ENCODE results near the gene SCFD1. TPM values are rescaled to one million over a fixed set of nuclear protein-coding genes. Genes with fewer than 3 reads are reported as not detected.
"Not testable (repeated sequence)": the region's sequence is repeated elsewhere in the genome, so short reads cannot be mapped to it uniquely, and the experiment has no call there.

The SCFD1 gene, protein sequence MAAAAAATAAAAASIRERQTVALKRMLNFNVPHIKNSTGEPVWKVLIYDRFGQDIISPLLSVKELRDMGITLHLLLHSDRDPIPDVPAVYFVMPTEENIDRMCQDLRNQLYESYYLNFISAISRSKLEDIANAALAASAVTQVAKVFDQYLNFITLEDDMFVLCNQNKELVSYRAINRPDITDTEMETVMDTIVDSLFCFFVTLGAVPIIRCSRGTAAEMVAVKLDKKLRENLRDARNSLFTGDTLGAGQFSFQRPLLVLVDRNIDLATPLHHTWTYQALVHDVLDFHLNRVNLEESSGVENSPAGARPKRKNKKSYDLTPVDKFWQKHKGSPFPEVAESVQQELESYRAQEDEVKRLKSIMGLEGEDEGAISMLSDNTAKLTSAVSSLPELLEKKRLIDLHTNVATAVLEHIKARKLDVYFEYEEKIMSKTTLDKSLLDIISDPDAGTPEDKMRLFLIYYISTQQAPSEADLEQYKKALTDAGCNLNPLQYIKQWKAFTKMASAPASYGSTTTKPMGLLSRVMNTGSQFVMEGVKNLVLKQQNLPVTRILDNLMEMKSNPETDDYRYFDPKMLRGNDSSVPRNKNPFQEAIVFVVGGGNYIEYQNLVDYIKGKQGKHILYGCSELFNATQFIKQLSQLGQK
- 135 TPM for total RNA-seq

DNA sequence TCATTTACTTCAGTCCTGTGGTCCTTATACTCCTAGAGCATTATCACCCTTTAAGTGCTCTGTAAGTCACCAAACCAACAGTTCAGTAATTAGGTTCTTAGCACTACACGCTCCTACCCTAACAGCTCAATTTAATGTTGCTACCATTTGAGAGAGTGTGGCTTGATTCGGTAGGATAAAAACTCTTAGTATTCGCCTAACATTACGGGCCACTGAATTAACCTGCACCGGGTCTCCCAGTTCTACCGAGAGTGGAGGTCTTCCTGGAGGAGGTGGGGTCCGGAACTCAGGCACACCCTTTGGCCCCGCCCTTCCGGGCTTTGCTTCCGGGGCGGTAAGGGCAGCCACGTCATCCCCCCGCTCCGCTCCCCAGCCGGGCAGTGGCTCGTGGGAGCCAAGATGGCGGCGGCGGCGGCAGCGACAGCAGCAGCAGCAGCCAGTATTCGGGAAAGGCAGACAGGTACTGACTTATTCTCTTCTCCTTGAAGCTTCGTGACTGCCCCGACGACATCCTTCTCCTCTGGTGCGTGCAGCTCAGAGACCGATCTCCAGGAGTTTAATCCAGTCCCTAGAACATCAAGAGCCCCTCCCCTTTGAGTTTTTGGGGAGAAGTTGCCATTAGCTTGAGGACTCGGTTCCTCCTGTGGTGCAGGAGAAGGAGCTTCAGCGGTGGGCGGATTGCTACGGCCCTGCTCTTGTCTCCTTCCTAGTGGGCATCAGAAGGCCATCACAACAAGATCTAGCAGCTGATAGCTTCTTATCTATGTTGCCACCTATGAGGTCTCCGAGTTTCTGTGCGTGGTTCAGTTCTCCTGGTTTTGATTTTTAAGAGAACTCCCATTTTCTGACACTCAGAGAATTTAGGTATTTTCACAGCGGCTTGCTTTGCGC, at the start of gene SCFD1:
Gene SCFD1, plus strand, starts transcription at position 380 of the 891 bp plus-strand sequence. Its CDS starts 20 bp downstream, at position 400.
- DNase-seq (ENCODE audit: low spot score in 2 of 2) (peak; percentile 64 to 83), FAIRE-seq (no peak)

DNA sequence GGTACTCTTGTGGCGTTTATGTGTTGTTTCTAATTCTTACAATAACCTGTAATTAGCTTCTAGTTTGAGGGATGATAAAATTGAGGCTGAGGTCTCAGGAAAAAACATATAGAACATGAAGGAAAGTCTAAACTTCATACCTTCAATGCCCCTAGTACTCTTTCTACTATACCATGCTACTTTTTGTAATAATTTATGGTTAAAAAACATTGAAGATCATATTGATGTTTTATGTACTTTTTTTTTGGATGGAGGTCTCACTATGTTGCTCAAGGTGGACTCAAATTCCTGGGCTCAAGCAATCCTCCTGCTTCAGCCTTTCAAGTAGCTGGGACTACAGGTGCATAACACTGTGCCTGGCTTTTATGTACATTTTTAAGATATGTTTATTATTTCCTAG, 49.3 kb upstream of the SCFD1 start:
- DNase-seq (ENCODE audit: low spot score in 2 of 2), result no peak
- FAIRE-seq, result no peak

DNA sequence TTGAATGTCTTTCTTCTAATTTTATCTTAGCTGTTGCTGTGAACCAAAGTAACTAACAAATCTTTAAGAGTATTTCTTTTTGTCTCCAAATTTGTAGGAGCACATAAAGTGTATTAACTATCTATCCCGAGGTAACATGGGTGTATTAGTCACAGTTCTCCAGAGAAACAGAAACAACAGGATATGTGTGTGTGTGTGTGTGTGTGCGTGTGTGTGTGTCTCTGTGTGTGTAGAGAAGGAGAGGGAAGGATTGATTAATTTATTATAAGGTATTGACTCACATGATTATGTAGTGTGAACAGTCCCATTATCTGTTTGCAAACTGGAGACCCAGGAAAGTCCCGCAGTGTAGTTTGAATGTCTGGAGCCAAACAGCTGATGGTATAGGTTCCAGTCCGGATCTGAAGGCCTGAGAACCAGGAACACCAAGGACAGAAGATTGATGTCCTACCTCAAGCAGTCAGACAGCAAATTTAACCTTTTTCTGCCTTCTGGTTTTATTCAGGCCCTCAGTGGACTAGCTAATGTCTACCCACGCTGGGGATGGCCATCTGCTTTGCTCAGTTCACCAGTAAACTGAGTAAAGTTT, 48.8 kb upstream of the SCFD1 start:
- DNase-seq (ENCODE audit: low spot score in 2 of 2) (no peak), FAIRE-seq (no peak)

DNA sequence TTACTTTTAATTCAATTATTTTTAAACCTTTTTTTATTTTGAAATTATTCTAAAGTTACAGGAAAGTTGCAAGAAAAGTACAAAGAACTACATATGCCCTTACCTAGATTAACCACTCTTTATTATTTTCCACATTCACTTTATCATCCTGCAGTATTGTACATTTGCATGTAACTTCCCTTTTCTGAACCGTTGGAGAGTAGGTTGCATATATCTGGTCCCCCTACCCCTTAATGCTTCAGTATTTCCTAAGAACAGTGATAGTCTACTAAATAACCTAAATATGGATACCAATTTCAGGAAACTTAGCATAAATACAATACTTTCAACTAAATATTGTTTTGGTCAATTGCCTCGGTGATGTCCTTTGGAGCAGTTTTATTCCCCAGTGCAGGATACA, 48.2 kb upstream of the SCFD1 start:
- DNase-seq (ENCODE audit: low spot score in 2 of 2), result no peak
- FAIRE-seq, result no peak

DNA sequence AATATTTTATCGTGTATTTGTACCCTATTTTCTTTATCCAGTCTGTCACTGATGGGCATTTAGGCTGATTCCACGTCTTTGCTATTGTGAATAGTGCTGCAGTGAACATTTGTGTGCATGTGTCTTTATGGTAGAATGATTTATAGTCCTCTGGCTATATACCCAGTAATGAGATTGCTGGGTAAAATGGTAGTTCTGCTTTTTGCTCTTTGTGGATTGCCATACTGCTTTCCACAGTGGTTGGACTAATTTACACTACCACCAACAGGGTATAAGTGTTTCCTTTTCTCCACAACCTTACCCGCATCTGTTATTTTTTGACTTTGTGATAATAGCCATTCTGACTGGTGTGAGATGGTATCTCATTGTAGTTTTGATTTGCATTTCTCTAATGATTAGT, 47.3 kb upstream of the SCFD1 start:
- FAIRE-seq; DNase-seq (ENCODE audit: low spot score in 2 of 2): not testable (repeated sequence)

DNA sequence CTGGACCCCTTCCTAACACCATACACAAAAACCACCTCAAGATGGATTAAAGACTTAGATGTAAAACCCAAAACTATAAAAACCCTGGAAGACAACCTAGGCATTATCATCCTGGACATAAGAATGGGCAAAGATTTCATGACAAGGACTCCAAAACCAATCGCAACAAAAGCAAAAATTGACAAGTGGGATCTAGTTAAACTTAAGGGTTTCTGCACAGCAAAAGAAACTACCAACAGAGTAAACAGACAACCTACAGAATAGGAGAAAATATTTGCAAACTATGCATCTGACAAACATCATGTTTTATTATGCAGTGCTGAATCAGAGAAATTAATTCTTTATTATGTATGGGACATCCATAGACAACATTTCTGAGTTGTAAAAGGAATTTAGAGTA, 45.8 kb upstream of the SCFD1 start:
- DNase-seq (ENCODE audit: low spot score in 2 of 2); FAIRE-seq: not testable (repeated sequence)

DNA sequence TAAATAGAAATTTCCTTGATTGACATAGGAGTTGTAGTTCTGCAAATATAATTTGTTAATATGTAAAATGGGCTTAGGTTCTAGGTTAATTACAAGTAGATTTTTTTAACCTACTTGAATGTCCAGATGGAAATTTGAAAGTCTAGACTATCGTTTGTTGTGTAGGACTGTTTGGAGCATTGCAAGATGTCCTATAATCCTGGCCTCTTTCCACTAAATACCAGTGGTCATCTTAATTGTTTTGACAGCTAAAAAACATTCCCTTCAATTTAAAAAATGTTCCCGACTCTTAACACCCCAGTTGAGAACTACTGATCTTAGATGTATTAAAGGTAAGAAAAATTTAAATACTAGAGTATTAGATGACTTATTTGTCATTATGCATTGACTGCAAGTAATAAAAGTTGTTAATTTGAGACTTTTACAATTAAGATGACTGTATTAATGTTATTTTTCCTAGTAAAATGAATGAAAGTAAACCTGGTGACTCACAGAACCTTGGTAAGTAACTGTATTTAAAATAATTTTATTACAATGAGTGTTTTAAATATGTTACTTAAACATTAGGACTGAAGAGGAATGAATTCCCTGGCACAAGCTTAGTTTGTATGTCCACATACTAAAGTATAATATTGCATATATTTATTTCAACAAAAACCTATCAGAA, 41.4 kb upstream of the SCFD1 start:
- FAIRE-seq (no peak), DNase-seq (ENCODE audit: low spot score in 2 of 2) (no peak)

DNA sequence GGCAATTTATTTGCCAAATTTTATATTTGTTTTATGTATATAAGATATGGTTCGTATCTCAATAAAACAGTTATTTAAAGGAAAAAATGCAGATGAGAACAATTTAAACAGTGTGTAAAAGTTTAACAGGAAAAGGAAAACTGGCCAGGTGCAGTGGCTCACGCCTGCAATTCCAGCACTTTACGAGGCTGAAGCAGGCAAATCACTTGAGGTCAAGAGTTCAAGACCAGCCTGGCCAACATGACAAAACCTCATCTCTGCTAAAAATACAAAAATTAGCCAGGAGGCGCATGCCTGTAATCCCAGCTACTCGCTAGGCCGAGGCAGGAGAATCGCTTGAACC, 40.9 kb upstream of the SCFD1 start:
- no peak for DNase-seq (ENCODE audit: low spot score in 2 of 2)
- no peak for FAIRE-seq

DNA sequence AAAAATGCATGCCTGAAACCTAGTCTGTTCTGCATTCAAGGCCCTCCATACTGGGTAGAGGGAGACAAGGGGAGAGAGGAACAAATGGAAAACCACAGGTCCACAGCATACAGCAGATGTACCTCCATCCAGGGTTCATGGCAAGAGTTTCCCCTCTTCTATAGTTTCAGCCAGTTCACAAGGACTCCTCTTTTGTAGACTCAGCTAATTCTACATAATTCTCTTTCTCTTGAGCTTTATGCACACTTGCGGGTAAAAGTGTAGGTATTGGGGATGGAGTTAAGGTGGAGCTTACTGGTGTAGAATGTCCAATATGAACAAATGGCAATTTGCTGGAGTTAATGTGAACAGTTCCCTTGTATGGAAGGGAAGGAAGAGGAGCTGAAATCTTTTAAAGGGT, 39.7 kb upstream of the SCFD1 start:
- no peak for FAIRE-seq
- DNase-seq (ENCODE audit: low spot score in 2 of 2), result no peak

DNA sequence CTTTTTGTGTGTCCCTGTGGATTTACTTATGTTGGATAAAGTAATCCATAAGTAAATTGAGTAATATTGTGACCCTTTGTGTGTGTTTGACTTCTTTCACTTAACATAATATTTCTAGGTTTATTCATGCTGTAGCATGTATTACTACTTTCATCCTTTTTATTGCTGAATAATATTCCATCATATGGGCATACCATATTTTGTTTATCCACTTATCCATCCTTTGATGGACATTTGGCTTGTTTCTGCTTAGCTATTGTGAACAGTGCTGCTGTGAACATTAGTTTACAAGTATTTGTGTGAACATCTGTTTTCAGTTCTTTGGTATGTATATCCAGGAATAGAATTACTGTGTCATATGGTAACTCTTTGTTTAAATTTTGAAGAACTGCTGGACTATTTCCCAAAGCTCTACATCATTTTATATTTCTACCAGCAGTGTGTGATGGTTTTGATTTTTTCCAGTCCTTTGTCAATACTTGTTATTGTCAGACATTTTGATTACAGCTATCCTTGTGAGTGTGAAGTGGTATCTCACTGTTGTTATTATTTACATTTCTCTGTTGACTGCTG, 38.0 kb upstream of the SCFD1 start:
- FAIRE-seq (no peak), DNase-seq (ENCODE audit: low spot score in 2 of 2) (no peak)

DNA sequence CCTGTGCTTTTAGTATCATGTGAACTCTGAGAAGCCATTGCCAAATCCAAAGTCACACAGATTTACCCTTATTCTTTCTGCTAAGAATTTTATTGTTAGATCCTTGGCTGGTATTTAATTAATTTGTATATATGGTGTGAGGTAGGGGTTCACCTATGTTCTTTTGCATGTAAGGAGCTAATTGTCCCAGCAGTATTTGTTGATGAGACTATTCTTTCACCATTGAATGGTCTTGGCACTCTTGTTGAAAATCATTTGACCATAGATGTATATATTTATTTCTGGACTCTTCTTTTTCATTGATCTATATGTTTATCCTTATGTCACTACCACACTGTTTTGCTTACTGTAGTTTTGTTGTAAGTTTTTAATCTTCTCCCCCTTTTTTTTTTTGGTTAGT, 36.9 kb upstream of the SCFD1 start:
- DNase-seq (ENCODE audit: low spot score in 2 of 2), result no peak
- FAIRE-seq, result no peak

DNA sequence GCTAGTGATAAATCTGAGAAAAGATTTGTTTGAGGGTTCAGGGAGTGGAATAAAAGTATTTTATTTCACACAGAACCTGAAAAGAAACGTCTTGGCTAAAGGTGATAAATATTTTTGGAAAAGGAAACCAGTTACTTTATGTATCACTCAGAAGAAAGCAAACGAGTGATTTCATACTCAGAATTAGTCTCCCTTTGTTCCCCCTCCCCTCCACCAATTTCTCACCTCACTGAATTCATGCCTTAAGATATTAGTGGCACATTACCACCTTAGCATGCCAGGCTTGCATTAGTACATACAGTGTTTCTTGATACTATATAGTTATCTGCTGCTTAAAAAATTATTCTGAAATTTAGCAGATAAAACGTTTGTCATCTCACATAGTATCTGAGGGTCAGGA, 35.0 kb upstream of the SCFD1 start:
- DNase-seq (ENCODE audit: low spot score in 2 of 2) (no peak), FAIRE-seq (no peak)

DNA sequence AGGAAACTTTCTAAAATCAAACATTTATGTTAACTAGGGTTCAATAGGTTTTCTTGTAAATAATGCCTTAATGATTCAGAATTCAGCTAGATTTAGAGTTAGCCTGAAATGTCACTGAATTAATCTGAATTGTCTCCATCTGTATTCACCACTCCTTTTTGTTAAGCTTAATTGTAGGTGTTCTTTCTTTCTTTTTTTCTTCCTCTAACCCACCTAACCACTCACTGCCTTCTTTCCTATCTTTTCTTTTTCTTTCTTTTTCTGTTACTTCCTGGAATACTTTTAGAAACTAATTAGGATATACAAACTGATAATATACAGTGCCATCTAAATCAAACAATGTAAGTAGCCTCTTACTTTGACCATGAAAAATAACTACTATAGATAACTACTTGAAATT, 33.2 kb upstream of the SCFD1 start:
- DNase-seq (ENCODE audit: low spot score in 2 of 2), result no peak
- no peak for FAIRE-seq

DNA sequence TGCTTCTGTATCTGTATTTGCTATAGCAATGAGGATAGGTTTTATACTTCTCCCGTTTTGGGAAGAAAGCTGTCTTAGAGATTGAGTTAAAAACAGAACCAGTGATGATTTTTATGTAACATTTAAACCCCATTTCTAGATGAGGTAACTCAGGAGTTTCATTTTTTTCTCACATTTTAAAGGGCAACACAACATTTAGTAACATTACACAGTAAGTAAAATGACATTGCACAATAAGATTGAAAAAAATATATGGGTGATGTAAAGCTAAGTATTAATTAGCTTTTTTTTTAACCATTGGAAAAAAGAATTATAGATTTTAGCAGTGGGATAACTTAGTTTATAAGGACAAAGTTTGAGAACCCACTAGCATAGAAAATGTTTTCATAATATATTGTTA, 25.2 kb upstream of the SCFD1 start:
- DNase-seq (ENCODE audit: low spot score in 2 of 2) (no peak), FAIRE-seq (no peak)

DNA sequence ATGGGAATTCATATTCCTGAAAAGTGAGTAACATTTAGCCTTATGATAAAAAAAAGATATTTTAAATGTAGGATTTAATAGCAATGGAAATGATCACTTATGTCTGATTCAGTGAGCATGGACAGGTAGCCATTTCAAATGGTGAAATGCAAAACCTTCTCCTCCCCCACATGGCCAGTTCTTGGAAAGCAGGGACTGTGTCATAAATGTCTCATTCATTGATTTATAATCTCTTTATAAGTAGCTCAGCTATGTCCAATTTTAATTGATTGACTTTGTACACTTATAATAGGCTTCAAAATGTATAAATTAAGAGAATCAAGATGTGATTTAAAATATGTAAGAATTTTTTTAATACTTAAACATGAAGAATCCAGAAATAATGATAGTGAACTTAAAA, 24.6 kb upstream of the SCFD1 start:
- FAIRE-seq, result no peak
- DNase-seq (ENCODE audit: low spot score in 2 of 2), result no peak

DNA sequence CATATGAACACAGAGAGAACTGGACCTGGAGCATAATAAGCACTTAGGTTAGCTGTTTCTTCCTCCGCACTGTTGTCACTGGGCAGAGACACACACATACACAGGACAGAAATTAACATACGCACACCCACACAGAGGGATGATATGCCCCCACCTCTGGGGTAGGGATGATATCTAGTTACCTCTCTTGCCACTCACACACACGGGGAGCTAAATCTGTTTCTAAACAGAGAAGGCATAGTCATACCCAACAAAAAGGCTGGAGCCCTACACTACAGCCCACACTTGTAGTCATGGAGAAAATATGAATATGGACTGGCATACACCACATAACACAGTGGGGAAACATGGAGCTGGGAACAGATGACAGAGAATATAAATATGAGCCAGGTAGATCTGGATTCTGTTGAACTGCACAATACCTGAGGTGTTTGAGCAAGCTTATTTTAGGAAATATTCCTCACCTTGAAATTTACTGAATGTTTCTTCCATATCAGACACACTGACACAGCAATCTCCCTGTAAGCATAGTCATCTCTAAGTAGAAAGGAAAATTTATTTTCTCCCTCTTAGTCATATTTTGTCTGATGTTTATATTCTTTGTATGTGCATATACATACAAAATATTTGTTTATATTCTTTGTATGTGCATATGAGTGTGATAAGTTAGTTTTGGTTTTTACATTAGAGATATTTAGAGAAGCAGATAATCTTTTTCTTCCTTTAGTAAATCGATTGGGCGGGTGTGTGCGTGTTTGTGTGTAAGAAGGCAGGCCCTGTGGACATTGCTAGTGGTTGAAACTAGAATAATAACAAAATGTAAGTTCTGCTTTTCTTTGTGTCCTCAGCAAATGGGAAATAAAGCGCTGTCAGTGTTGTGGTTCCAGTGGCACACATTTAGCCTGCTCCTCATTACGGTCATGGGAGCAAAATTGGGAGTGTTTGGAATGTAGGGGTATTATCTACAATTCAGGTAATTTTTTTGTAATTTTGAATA, 20.9 kb upstream of the SCFD1 start:
- no peak for FAIRE-seq
- DNase-seq (ENCODE audit: low spot score in 2 of 2), result no peak

DNA sequence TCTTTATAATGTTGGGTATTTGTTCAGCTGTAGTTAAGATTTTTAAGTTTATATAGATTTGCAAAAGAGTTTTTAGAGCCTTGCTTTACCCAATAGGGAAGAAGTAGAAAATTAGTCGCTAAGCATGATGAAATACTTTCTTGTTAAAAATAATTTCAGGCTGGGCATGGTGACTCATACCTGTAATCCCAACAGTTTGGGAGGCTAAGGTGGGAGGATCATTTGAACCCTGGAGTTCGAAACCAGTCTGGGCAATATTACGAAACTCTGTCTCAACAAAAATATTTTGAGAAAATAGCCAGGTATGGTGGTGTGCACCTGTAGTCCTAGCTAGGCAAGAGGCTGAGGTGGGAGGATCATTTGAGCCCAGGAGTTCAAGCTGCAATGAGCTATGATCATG, 18.7 kb upstream of the SCFD1 start:
- no peak for FAIRE-seq
- DNase-seq (ENCODE audit: low spot score in 2 of 2), result no peak

DNA sequence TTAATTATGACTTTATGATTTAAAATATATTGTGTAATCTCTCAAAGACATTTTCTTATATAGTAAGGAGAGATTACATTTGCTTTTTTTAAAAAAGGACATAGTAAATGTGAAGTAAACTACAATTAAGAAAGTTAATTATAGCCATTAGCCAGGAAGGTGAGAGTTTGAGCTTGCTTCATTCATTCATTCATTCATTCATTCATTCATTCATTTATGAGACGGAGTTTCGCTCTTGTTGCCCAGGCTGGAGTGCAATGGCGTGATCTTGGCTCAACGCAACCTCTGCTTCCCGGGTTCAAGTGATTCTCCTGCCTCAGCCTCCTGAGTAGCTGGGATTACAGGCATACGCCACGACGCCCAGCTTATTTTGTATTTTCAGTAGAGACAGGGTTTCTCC, 17.4 kb upstream of the SCFD1 start:
- not testable (repeated sequence) for DNase-seq (ENCODE audit: low spot score in 2 of 2); FAIRE-seq
